Activated T-cell treated with anti-CD3 and anti-CD28 coated beads for 48 hours (primary cell): ENCODE measurements around the gene CLIP4.
A peak's percentile ranks its signal among the peaks of the same experiment; 100 is the strongest.

Experiments used
- DNase-seq: peaks from one replicate; pipeline ENCODE4 v3.0.0-alpha.2; 2020; ENCODE audit warnings: low read depth

CLIP4 gene

DNA sequence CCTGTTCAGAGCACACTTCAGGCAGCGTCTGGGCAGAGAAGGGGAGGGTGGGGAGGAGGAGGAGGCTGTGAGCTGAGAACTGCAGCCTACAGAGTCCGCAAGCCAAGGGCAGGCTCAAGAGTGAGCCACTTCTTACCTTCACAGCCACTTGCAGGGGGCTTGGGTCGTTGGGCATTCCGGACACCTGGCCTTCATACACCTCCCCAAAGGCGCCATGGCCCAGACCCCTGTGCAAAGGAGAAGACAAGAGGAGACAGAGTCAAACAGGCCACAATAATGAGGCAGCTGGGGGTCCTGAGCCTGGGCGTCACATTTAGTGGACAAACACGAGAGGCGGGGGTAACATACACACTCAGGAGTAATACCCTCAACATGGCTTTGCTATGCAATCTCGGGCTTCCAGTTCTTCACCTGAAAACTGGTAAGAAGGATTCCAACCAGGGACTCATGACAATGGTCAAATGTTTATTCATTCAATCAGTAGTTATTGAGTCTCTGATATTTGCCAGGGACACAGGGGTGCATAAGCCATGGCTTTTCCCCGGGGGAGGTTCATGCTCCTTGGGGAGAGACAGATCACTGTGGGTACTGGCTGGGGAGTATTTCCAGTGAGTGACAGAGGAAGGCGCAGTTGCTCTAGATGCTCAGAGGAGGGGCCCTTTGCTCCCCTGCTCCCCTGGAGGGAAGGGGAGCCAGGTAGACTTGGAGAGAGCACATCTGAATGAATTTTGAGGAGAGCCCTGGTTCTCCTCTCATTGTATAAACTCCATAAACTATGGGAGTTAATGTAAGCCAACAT lies 107.4 kb downstream of the CLIP4 start:
- no peak for DNase-seq

DNA sequence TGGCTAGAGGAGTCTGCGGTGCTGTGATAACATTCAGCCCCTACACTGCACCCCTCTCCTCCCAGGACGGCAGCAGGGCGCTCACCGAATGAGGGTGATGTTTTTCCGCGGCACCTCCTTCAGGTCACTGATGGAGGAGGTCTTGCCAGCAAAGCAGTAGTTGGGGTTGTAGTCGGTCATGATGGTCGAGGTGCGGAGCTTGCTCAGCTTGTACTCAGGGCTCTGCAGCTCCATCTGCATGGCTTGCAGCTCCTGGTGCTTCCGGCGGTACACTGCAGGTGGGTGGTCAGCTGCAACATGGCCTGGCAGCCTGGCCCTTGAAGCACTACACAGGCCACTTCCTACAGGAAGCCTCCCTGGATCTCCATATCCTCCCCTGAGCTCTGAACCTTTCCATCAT lies 108.0 kb downstream of the CLIP4 start:
- no peak for DNase-seq

DNA sequence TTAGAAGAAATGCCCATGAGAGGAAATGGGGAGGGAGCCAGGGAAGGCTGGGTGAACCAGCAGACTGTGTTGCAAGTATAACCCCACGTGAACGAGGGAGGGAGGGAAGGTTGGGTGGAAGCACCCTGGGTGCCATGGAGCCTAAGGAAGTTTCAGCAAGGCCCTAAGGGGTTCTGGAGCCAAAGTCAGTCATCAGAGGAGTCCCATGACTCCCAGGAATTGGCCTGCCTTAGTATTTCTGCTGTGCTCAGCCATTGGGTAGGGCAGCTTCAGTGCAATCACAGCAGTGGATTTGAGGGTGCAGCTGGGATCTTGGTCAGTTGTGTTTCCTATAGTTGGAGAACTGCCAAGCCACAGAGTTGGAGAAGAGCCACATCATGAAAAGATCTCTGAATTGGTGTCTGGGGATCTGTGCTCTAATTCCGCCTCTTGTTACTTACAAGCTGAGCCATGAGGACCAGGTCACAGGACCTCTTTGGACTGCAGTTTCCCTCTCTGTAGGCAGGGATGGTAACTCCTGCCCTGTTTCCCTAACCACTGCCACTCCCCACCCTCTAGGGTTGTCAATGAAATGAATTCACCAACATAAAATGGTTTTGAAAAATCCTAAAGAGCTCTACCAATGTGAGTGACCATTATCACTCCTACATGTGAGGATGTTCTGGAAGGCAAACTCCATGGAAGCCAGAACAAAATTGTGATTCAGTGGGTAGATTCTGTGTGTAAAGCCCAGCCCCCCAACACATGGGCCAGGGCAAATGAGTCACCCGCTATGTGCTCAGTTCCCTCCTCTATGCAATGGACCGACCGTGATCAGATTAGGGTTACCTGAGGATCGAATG lies 108.9 kb downstream of the CLIP4 start:
- DNase-seq, result no peak

DNA sequence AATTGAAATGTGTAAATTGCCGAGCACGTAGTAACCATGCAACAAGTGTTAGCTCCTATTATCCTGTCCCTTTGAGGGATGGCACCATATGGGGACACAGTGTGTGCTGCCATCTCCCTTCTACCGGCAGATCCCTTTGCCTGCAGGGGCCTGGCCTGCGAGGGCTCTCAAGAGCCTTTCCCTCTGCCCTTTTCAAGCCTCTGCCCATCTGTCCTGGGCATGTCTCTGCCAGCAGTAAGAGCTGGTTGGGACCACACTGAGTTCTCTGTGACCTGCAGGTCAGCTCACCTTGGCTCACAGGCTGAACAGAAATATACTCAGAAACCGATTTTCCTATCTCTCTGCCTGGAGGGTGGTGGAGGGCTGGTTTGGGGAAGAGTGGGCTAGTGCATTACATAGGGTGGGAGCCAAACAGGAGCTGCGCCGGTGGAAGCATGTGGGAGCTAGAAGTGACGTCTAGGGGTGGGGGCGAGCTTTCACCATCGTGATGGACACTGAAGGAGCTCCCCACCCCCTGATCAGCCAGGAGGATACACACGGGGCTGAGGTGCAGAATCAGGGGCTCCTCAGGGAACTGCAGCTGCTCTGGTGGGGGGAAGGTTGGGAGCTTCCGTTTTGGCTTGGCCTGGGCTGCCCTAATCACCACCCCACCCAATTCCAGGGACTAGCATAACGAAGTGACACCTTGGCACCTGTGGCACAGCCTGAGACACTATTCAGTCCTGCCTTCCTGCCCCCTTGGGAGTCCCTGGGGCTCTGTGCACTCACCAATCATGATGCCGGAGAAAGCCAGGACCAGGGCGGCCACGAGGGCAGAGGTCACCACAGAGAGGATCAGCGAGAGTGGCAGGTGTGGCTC lies 109.7 kb downstream of the CLIP4 start:
- DNase-seq, result no peak

DNA sequence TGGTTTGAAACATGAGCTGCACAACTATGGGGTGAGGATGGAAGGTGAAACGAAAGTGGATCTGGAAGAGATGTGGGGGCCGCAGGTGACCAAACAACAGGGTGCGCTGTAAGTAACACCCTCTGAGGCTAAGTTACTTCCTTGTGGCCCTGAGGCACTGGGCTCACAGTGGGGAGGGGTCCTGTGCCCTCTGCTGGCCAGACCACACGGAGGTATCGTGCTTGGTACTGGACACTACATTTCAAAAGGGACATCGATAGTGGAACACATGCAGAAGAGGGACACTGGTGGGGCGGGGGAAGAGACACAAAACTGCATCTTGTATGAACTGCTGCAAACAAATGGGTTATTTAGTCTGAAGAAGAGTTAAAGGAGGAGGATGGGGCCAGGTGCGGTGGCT lies 110.6 kb downstream of the CLIP4 start:
- DNase-seq, result no peak

DNA sequence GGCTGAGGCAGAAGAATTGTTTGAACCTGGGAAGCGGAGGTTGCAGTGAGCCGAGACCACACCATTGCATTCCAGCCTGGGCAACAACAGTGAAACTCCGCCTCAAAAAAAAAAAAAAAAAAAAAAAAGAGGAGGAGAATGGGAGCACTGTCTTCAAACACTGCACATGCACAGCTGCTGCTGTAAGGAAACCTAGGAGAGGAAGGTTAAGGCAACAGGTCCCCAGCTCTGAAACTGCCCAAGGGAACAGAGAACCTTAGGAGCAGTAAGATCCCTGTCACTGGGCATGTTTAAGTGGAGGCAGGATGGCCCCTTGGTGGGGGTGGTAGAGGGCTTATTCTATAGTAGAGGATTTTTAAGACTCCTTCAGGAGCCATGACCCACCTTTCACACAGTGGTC lies 111.2 kb downstream of the CLIP4 start:
- DNase-seq, result no peak

DNA sequence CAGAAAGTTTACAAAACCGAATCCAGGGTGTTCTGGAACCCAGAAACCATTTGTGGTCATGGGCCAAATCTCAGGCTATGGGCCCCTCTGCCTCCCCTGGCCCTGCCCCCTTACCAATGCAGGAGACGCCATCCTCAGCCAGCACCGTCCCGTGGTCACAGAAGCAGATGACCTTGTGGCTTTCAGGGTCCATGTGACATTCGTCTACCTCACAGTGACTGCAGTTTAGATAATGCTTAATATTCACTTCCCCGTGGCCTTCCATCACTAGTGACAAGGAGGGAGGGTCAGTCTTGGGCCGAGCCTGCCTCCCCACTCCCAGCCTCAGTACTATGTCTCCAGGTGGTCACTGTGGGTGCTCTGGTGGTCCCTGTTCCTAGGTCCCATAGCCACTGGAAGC lies 111.6 kb downstream of the CLIP4 start:
- DNase-seq, result no peak

DNA sequence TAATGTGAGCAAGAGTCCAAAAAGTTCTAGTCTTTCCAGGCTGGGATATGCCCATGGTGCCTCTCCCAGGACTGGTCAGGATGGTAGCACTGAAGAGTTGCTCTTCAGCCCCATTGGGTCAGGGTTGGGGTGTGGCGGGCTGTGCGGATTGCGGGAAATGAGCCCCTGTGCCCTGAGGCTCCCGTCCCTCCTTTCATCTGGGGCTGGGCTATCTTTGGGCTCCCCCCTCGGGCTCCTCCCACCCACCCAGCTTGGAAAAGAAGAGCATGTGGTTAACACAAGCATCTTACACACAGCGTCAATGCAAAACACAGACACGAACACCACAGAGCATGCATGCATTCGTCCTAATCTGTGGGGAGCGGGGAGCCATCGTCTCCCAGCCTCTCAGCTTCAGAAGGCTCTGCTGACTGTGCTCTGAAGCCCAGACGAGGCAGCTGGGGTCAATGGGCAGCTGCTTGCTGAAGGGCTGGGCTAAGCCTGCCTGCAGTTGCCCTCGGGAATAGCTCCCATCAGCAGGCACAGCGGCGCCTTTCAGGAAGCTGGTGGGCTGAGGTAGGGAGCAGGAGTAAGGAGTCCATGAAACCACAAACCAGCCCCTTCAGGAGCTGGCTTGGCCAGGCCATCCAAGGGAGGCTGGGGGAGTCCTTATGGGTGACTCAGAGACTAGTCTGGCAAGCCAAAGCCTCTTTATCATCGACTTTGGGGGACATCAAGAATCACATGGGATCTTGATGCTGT lies 112.9 kb downstream of the CLIP4 start:
- no peak for DNase-seq

DNA sequence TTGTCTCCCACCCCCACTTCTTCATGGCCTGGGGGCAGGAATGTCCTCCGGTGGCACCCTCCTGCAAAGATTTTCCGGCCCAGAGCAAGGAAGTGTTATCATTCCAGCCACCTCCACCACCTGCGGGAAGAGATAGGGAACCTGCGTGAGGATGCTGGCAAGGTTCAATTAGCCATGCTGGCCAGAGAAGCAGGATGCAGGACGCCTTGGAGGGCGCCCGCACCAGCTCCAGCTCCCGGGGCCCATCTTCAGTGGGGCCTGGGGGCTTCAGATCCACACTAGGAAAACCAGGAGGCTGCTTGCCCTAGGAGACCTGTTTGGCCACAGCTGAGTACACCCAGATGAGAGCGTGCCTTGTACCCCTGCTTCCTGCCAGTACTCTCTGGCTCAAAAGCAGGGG lies 113.7 kb downstream of the CLIP4 start:
- DNase-seq, result no peak

DNA sequence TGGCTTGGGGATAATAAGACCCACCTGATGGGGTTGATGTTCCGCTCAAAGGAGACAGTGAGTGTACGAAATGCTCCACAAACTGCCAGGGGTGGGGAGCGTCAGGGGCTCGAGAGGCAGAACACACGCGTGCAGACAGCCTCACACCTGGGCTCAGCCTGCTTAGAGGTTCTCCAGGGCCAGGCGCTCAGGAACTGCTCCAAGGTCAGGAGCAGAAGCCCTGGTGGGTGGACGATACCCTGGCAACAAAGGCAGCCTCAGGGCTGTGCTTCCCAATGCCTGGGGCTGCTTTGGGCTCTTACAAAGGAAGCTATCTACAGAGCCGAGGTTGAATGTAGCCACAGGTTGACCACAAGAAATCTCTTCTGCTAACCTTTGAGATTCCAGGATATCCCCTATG lies 114.4 kb downstream of the CLIP4 start:
- no peak for DNase-seq

DNA sequence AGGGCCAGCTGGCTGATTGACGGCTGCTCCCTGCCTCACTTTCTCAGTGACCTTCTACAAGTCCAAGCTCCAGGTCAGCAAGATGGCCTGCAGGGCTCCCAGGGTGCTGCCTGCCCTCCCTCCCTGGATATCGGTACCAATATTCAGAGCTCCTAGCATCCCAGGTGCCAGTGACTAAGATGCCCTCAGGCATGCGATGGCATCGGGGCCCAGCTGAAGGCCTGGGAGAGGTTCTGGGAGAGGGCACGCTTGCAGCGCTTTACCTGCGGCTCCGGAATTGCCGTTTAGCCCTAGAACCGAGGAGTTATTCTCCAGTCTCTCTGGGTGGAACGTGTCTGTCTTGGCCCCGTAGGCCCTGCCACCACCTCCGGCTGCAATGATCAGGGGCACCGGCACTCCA lies 116.8 kb downstream of the CLIP4 start:
- no peak for DNase-seq

DNA sequence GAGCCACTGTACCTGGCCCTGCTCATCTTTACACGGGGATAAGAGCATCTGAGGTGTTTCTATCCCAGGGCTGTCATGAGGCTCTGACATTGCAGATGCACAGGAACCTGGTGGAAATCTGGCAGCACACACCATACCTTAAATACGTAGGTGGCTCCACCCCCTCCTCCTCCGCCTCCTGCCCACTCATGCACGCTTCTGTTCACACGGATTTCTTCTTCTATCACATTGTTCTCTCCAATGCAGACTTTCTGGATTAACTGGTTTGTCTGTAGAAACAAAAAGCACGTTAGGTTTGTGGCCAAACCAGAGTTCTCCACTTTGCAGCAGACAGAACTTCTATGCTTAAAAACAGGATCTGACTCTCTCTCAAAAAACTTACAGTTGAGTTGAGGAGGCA lies 118.2 kb downstream of the CLIP4 start:
- DNase-seq, result no peak

DNA sequence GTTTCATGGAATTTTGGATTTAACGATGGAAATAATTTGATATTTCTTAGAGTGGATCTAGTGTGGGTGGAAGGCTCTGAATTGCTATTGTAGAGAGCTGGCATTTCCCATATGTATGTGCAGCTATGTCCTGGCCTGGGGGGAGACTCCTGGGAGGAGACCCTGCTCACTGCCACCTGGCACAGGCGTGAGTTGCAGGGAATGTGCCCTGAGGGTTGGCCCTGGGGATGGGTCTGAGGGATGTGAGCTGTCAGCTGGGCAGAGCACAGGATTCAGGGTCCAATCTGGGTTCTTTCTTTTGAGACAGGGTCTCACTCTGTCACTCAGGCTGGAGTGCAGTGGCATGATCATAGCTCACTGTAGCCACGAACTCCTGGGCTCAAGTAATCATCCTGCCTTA lies 120.2 kb downstream of the CLIP4 start:
- no peak for DNase-seq

DNA sequence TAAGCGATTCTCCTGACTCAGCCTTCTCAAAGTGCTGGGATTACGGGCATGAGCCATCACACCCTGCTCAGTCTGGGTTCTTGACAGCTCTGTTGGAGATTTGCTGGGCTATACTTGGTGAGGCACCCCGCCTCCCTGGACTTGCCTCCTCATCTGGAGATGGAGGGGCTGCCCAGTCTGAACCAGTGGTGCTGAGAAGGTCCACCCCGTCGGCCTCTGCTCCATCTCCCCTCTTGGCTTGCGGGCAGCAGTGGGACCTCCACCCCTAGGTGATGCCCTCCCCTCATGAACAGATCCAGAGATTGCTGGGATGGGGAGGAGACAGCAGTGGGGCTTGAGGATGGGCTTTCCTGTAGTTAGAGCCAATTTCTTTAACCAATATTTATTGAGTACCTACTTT lies 120.9 kb downstream of the CLIP4 start:
- DNase-seq, result no peak

DNA sequence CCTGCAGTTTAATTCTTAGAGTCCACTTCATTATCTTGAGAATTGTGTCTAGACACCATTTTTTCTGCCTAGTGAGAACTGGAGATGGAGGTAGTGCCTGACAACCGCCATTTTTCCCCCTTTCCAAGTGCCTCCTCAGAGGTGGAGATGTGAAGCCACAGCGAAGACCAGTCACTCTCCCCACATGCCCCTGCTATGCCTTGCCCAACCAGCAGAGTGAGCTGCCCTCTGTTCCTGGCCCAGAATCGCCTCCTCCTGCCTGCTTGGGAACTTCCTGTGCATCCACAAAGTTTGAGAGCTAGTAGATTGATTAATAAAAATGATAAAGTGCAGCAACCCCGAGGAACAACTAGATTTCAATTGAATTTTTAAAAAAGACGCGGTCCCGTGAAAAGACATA lies 123.3 kb downstream of the CLIP4 start:
- peak; percentile 6 for DNase-seq
